HG03280 (cell line): ENCODE measurements around the gene MAP4K3.
A peak's percentile ranks its signal among the peaks of the same experiment; 100 is the strongest.

Source experiments
- ATAC-seq: cut with Tn5 transposase; IDR thresholded peaks from one replicate; pipeline ENCODE4 v1.9.1; 2021; ENCODE audit warnings: mild to moderate bottlenecking, moderate library complexity; ENCODE audit not compliant: unreplicated experiment

Gene MAP4K3

DNA sequence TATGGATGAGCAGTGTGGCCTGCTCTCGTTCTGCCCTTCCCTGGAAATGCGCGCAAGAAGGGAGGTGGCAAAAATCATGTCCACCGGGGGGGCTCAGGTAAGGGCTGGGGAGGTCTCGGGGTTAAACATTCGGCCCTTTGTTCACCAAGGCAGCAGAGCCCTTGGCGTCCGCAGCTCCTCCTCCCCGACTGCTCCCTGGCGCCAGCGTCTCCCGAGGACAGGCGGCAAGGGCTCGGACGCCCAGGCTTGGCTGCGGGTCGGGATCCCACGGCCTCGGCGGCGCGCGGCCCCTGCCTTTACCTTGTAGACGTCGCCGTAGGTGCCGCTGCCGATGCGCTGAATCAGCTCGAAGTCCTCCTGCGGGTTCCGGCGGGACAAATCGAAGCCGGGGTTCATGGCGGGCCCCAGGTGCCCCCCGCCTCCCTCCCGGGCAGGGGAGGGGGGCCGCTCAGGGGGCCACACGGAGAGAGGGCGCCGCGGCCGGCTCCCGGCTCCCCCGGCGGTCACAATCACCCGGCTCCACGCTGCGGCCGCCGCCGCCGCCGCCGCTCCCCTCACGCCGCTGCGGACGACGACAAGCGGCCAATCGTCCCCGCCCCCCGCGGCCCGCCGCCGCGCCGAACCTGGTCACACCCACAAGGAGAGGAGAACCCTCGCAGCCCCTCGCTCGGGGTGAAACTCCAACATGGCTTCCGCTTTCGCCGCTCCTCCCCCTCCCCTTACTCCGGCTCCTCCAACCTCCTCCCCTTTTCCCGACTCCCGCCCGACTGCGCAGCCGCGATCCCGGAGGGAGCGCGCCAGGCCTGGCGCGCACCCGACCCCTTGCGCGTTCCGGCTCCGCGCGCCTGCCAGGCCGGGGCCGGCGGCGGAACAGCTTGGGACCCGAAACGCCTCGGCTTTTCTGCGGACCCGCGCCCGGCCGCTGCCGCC is at the start of gene MAP4K3:
MAP4K3 (minus strand) TSS at position 694 of the 930 bp plus-strand sequence; CDS start at position 396, 298 bp downstream.
- peak; percentile 81 for ATAC-seq

DNA sequence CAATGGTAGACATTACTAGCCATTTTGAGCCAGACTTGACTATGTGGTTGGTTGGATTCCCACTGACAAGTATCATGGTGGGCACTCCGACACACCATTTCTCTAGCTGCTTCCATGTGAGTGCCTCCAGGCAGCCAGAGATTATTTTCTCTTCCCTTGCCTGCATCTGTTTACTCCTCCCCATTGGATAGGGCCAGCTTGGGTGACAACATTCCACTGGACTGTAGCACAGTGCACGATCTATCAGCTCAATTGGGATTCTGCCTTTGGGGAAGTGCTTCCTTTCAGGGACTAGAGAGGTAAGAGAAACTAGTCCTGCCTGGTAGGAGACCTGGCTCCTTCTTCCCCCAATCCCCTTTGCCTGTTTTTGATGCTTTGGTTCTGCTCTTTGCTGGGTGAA is 49.0 kb upstream of the MAP4K3 start:
- no peak for ATAC-seq

DNA sequence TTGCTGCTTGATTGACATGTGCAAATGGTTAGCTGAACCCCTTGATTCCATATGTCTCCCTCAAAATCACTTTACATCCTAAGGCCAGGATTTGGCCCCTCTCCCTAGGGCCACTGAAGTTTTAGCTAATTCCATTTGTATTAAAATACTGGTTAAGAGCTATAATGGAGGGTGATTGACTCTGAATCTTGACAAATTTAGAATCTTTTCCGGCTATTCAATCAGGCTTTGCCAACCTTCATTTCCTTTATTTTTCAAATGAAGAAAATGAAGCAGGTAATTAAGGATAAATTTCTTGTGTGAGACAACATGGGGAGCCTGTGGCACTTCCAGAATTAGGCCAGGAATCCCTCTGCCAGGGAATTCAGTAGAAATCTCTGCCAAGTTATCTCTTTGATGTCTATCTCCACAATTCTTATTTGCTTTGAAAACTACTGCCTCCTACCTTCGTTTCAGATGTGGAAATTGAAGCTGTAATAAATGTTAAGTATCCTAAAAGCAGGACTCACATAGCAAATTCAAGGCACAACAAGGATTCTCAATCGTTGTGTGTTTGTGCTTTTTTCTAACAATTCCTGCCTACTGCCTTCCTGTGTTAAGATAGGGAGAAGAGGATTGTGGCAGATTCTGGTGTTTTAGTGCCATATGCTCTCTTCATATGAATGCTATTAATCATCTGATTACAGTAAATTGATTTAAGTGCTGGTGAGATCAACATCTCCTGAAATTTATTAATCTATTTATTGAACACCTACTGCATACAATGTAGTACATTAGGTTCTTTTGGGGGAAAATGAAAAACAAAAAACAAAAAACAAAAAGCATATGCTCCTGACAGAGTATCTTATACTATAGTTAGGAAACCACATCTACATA is 47.8 kb upstream of the MAP4K3 start:
- no peak for ATAC-seq

DNA sequence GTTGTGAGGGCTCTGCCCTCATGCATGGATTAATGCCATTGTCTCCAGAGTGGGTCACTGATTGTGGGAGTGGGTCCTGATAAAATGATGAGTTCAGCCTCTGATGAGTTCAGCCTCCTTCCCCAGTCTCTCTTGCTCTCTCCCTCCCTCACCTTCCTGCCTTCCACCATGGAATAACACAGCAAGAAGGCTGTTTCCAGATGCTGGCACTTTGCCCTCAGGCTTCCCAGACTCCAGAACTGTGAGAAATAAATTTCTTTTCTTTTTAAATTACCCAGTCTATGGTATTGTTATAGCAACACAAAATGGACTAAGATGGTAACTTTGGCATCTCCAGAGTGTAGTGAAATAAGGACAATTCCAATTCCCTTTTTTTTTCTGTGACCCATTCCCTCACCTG is 47.1 kb upstream of the MAP4K3 start:
- no peak for ATAC-seq

DNA sequence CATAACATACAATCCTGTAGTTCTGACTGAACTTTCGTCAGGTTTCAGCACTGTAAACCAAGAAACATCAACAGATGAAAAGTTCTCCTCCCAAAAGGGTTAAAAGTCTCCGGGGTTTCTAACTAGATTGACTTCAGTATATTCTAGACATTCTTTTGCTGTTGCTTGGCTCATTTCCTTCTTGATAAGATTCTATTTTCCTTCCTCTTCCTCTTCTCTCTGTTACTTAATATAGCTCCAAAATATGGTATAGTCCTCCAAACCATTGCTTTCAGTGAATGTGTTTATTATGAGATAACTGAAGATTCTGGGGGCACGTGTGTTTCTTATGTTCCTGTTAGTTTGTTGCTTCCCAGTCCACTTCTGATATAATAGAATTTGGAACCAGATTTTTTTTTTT is 46.4 kb upstream of the MAP4K3 start:
- no peak for ATAC-seq

DNA sequence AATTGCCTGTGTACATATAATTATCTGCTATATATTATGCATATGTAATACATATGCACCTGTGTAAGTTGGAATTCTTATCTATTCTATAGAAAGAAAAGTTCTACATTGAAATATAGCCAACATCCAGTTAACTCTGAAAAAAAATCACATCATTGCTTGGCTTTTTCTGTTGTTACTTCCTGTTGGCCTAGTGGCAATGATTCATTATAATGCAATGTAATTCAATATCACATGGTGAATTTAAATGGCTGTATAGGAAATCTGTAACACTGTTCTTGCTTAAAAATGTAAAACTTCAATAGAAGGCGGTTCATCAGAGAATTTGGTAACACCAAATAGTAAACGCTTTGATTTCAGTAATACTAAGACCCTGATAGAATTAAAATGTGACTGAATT is 44.5 kb upstream of the MAP4K3 start:
- ATAC-seq: no peak

DNA sequence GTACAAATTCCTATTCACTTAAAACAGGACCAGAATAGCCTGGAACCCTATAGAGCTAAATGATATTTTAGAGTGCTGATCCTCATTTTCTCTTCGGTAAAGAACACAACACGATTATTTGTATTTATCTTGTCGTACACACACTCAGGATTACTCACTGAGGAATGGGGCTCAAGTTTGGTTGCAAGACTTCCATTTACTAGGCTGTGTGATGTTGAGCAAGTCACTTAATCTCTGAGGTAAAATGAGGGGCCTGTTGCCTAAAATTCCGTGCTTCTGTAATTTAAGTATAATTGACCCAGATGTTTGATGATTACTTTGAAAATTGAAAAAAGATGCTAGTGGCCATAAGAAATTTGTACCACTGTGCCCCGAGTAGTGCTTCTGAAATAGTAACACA is 42.6 kb upstream of the MAP4K3 start:
- ATAC-seq: no peak

DNA sequence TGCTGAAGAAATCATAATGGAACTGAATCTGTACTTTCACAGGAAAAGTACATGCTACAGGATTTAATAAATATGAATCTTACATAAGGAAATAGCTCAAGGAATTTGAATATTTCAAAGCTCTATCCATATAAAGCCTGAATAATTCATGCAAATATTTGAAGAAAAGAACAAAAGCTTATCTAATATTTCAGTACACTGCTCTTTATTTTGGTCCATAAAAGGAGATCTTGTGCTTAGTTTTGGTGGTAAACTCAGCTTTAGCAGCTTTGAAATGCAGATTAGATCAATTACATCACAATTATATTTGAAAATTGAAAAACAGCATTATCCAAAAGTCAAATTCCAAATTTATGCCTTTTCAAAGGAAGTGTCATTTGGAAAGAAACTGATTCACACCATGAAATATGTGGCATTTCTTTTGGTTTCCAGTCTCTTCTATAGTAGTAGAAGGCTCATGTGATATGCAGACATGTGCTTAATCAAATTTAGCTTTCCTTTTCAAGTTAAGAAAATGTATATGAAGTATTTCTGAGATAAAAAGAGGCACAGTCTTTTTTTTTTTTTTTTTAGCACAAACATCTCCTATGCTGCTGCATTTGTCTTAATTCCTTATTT is 42.1 kb upstream of the MAP4K3 start:
- ATAC-seq: no peak

DNA sequence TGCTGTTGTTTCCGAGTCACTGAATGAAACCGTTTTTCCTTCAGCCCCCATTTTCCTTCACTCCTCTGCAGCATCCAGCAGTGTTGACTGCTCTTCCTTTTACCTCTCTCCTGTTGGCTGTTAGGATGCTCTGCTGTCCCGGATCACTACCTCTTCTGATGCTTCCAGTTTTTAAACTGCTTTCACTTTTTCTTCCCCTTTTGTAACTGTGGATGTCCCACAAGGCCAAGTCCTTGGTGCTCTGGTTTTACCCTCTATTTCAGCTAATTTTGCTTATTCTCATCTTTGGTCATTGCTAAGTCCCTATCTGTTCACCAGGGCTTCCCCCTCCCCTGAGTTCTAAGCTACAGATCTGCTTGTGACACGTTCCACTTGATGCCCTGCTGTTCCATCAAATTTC is 39.4 kb upstream of the MAP4K3 start:
- ATAC-seq: peak; percentile 67

DNA sequence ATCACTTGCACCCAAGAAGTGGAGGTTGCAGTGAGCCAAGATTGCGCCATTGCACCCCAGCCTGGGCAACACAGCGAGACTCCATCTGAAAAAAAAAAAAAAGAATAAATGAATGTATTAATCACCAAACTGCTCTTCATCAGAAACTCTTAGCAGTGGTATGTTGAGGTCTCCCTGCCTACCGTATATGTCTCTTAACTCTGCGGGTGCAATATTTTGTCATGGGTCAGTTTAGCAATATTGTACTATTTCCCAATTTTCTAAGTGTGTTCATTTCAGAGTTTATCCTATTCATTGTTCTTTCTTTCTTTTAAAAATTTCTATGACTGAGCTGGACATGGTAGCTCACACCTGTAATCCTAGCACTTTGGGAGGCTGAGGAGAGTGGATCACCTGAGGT is 37.9 kb upstream of the MAP4K3 start:
- ATAC-seq: no peak

DNA sequence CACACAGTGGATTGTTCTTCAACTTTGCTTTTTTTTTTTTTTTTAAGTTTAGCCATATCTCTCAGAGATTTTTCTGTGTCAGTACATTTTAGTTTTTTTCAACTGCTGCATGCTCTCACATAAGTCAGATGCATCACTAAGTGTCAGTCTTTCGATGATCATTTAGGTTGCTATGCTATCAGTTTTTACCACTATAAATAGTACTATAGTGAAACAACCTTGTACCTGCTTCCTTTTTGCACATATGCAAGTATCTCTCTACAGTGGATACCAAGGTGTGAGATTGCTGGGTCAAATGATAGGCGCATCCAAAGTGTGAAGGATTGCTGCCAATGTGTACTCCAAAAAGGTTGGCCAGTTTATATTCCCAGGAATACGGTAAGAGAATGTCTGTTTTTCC is 33.5 kb upstream of the MAP4K3 start:
- ATAC-seq: peak; percentile 70

DNA sequence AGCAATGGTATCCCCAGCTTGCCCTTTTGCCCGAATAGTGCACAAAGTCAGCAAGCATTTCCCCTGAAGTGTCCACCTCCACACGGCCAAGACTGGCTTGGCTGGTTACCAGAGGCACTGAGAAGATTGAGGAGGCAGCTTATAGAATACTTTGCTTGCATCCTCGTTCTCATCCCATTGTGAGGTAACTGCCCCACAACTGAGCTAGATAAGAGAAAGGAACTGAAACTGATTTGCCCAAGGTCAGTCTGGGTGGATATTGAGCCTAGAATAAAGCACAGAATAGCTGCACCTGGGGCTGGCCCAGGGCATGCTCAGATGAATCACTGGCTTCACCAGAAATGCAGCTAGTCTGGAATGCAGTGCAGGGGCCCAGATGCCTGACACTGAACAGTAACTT is 32.7 kb upstream of the MAP4K3 start:
- peak; percentile 73 for ATAC-seq

DNA sequence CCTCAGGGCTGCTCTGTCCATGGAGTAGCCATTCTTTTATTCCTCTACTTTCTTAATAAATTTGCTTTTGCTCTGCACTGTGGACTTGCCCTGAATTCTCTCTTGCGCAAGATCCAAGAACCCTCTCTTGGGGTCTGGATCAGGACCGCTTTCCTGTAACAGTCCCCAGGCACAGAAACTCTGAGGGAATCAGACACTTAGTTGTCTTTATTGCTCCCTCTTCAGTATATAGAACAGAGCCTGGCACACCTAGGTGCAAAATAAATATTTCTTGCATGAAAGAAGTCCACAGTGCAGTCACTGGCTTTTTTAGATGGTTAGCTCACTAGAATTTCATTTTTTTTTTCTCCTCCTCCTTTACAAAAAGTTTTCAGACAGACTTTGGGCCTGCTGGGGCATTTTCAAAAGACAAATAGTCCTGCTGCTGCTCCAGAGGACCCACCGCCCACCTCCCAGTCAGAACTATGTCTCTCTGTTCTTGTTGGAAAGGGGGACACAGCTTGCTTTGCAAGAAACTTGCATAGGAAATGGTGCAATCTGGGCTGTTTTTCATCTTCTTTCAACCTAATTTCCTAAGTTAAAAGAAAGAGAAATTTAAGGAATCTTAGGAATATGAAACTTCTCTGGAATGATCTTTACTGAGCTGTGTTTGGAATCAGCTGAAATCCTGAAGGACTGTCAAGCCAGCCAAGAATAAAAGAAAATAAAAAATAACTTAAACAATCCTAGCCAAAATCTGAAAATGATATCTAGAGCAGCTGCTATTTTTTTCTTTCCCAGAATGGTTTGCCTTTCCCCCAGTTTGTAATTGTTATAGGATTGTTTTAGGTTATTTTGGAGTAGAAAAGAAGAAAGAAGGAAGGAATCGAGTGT is 31.7 kb upstream of the MAP4K3 start:
- no peak for ATAC-seq

DNA sequence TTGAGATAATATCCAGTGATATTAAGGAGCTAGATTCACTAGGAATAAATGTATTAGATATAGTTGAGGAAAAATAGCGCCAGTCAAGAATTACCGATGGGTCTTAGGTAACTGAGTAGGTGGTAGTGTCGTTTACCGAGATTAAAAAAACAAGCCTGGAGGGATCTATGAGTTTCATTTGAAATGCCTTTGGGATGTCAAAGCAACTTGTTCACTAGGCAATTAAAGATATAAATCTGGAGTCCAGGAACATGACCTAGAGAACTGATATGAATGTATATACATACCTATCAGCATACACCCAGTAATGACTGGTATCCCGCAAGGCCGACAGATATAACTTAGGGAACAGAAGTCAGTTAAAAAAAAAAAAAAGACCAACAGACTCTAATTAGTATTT is 29.2 kb upstream of the MAP4K3 start:
- ATAC-seq: no peak

DNA sequence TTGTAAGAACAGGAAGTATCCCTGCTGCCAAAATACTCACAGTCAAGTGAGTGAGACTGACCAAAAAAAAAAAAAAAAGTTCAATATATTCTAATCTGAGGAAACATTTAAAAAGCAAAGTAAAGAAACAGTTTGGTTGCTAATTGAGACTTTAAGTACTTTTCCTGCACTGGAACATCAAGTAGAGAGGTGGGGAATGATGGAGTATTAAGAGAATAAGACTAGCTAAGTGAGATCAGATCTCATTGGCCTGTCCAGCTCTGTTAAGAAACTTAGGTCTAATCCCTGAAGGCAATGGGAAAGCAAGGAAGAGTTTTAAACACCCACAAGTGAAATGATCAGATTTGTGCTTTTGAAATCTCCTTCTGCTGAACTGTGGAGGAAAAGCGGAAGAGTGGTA is 27.8 kb upstream of the MAP4K3 start:
- no peak for ATAC-seq

DNA sequence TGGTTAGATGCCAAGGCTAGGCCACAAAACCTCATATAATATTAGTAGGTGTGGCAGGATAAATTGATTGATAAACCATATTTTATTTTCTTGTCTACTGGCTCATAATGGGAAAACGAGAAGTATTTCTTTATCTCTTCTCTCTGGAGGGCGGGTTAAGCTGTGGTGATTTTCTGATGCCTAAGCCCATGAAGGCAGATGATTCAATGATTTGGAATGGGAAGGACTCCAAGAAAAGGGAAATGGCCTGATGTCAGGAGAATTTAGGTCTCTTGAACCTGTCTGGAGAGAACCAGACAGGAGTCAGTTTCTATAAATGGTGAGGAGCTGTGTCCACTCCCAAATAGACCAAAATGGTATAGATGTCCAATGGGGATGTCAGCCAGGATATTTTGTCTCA is 18.7 kb upstream of the MAP4K3 start:
- no peak for ATAC-seq

DNA sequence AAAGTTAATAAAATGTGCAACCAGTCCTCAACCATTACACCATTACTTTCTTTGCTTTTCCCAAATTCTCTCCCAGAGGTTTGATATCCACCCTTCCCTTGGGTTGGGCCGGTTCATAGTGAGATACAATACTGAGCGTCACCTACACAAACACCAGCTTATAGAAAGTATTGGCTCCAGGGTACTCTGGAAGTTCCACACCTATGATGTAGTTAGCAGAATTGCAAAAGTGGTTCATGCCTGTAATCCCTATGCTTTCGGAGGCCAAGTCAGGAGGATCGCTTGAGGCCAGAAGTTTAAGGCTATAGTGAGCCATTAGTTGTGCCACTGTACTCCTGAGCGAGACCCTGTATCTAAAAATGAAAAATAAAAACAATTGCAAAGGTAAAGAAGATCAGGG is 15.3 kb upstream of the MAP4K3 start:
- ATAC-seq: no peak

DNA sequence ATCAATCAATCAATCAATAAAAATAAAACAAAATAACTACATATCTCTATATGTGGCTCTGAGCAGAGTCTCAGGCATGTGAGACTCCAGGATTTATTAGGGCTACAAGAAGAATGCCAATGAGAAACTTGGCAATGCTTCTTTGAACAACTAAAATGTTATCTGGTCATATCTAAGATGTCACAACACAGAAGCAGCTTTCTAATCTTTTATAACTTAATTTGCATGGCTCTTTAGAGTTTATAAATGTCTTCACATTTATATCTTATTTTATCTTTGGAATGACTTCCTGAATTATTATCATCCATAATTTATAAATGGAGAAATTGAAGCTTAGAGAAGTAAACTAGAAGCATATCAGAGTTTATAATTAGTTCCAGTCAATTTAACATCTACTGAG is 14.9 kb upstream of the MAP4K3 start:
- no peak for ATAC-seq

DNA sequence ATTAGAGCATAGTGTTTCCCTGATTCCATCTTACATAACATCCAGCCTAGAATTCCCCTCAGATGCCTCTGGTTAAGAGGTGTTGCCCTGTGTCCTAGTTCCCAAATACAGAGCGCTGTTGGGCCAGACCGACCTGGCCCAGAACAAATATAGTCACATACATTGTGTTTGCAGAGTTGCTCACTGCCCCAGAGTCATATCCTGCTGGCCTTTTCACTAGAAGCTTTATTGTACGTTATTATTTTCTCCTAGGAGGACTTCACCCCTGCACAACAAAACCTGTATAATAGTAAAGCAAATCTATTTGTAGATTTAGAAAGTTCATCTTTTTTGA is 11.1 kb upstream of the MAP4K3 start:
- no peak for ATAC-seq

DNA sequence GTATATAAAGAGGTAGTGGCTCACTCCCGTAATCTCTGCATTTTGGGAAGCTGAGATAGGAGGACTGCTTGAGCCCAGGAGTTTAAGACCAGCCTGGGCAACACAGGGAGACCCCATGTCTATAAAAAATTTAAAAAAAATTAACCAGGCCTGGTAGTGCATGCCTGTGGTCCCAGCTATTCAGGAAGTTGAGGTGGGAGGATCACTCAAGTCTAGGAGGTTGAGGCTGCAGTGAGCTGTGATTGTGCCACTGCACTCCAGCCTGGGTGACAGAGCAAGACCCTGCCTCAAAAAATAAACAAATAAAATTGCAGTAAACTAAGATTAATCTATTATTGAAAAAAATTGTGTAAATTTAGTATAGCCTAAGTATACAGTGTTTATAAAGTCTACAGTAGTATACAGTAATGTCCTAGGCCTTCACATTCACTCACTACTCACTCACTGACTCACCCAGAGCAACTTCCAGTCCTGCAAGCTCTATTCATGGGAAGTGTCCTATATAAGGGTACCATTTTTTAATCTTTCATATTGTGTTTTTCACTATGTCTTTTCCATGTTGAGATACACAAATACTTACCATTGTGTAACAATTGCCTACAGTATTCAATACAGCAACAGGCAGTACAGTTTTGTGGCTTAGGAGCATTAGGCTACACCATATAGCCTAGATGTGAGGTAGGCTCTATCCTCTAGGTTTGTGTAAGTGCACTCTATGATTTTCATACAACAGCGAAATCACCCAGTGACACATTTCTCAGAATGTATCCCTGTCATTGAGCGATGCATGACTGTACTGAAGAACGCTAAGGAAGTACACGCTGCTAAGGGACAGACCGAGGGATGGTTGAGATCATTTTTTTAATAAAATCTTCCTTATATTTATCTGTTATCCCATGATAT is 10.4 kb upstream of the MAP4K3 start:
- no peak for ATAC-seq
